ENCODE data around the gene NR2F2.

NR2F2 gene

DNA sequence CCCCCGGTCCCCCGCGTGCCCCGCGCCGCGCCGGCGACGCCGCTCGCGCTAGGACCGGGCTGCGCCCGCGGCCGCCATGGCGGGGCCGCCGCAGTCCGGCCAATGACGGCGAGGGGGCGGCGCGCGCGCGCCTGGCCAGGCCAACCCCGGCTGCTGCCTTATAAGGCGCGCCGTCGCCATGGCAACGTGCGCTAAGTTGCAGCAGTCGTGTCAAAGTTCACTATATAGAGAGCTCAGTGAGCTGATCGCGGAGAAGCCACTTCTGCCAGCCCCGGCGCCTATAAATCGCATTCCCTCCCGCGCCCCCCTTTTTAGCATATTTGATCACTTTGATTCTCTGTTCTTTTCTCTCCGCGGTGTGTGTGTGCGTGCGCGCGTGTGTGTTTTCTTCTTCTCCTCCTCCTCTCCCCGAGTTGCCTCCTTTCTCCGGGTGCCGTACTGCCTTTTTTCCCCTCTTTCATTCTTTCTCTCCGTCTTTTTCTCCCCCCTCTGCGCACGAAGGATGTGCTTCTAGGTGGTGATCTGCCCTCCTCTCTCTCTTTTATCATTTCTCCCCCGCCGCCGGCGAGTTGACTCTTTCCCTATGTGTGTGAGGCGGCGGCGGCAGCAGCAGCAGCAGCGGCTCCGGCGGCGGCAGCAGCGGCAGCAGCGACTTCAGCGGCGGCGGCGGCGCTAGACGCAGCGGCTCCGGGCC lies at the start of gene NR2F2:
Gene NR2F2 (plus strand): TSS at position 251 of the 694 bp plus-strand sequence. CDS start 1,406 bp downstream, outside the sequence.
- DNase-seq (ENCODE audit: low read depth in 2 of 2): no peak

GRCh38 chr15:96285305-96285704 lies 45.2 kb upstream of the NR2F2 start:
- no peak for DNase-seq (ENCODE audit: low read depth in 2 of 2)

DNA sequence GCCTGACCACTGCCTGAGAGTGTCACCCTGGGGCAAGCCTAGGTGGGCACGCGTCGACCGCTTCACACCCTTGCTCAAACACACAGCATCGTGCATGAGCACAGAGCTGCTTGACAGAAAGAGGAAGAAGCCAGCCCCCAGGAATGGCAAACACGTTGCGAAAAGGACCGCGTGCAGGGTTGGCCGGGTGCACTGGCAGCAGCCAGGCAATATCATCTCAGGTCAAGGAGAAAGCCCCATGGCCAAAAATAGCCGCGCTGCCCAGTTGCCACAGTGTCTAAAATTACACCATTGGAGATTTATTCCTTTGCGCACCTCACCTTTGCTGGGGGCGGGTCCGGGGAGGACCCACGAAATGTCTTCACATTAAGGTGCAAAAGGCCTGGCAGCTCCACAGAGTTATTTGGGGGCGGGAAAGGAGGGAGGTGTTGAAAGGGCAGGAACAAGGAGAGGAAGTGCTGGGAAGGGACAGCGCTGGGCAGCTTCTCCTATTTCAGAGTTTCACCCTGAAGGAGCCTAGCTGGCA lies 44.7 kb upstream of the NR2F2 start:
- DNase-seq (ENCODE audit: low read depth in 2 of 2): no peak

DNA sequence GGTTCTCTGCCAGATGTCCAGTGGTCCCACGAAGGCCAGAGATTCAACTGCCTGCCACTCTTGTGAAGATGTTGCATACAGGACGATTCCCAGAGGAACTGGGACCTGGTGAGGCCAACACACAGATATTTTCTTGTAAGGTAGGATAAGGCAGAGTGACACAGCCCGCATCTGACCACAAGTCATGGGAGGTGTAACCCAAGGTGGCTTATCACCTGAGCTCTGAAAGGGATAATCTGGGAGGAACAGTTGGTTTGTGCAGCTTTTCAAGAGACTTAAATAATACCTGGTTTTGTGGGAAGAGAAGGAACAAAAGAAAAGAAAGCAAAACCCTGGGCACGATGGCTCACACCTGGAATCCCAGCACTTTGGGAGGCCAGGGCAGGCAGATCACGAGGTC lies 39.8 kb upstream of the NR2F2 start:
- no peak for DNase-seq (ENCODE audit: low read depth in 2 of 2)

DNA sequence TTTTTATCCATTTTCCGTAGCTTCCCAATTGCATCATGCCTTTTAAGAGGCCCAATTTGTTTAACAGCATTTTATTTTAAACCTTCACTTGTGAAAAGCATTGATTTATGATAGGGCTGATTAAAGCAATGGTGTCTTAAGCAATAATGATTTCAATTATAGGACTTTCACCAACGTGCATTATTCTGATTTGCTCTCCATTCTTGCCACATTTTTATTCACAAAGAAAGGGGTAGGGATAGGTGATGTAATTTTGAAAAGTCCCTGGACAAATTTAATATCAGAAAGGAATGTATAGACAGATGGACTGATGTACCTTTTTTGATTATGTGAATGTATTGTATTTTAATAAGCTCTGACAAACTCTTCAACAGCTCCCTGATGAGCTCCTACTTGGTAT lies 37.9 kb upstream of the NR2F2 start:
- no peak for DNase-seq (ENCODE audit: low read depth in 2 of 2)

DNA sequence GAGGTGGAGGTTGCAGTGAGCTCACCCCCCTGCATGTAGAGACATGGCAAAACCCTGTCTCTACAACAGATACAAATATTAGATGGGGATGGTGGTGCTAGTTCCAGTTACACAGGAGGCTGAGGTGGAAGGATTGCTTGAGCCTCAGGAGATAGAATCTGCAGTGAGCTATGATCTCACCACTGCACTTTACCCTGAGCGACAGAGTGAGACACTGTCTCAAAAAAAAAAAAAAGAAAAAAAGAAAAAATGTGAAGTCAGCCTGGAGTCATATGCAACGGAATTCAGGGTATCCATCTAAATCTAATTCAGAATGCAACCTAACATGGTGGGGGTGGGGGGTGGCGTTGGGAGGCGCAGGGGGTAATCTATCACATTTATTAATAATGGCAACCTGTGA lies 37.1 kb upstream of the NR2F2 start:
- DNase-seq (ENCODE audit: low read depth in 2 of 2): no peak

GRCh38 chr15:96294766-96295165 lies 35.7 kb upstream of the NR2F2 start:
- DNase-seq (ENCODE audit: low read depth in 2 of 2): no peak

DNA sequence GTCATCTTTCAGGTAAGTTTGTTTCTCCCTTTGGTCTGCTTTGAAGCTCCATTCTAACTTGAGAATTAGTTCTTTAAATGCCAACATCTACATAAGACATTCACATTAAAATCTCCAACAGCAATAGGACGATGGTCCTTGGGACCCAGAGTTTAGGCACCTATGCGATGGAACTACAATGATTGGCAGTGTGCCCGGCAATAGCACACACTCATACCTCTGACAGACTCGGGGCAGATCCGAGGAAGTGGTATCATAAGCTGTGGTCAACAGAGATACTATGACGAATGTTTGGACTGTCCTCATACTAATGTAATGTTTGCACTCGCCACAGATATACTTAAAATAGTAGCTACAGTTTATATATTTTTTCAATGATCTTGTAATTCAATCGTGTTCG lies 34.2 kb upstream of the NR2F2 start:
- DNase-seq (ENCODE audit: low read depth in 2 of 2): no peak

- DNase-seq (ENCODE audit: low read depth in 2 of 2): no peak
These were observed 32.7 kb upstream of the NR2F2 start for GRCh38 chr15:96297783-96298182.

GRCh38 chr15:96298217-96298616 lies 32.3 kb upstream of the NR2F2 start:
- DNase-seq (ENCODE audit: low read depth in 2 of 2): no peak

DNA sequence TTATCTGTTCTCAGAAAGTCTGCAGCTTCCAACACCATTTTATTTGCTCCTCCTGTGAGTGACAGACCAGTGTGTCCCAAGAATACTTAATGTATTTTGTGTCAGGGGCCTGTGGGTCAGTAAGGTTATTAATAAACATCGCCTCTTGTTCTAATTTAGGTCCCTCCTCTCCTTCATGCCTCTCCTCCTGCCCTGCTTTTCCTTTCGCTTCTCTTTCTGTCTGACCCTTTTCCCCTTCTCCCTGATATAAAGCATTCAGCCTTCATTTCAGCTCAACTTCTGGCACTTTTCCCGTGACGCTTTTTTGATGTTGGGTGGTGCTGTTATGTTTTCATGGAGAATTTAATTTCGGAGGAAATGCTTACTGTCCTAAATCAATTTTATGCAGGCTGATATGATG lies 29.7 kb upstream of the NR2F2 start:
- no peak for DNase-seq (ENCODE audit: low read depth in 2 of 2)

GRCh38 chr15:96303503-96304056 lies 26.9 kb upstream of the NR2F2 start:
- no peak for DNase-seq (ENCODE audit: low read depth in 2 of 2)

- DNase-seq (ENCODE audit: low read depth in 2 of 2): no peak
These were observed 25.7 kb upstream of the NR2F2 start for GRCh38 chr15:96304839-96305238.

DNA sequence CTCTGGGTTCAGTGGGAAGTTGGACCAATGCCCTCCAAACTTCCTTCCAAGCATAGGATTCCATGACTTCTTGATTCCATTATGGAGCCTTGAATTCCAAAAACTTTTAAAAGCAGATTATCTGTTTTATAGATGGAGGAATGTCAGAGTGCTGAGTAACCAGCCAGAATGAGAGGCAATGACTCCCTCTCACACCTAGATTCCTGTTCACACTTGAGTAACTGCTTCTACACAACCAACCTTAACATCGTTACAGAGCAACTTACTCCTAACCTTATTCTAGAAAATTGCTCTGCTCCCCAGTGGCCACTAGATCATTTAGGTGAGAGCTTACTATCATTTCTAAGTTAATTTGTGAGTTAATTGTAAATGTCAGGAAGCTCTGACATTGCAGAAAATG lies 24.2 kb upstream of the NR2F2 start:
- DNase-seq (ENCODE audit: low read depth in 2 of 2): no peak

DNA sequence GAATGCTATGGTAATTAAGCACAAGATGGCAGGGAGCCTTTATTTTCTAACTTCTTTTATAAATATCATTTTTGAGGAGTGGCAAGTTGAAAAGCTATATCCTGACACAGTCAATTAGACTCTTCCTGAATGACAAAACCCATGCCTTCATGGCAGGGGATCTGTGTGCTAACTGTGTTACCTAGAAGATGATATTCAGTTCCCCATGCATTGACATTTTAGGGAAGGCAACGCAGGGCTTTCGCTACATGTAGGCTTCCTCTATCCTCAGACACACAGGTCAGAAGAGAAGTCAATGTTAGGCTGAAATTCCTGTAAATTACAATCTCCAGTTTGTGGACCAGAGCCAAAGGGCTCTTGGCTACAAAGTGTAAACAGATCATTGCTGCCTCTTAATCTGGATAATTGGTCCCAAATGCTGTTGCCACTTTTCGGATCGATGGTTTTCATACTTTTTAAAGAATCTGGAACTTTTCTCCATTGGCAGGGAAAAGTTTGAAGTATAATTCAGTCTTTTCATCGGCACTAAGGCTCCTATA lies 22.6 kb upstream of the NR2F2 start:
- no peak for DNase-seq (ENCODE audit: low read depth in 2 of 2)

GRCh38 chr15:96309143-96309660 lies 21.3 kb upstream of the NR2F2 start:
- no peak for DNase-seq (ENCODE audit: low read depth in 2 of 2)

DNA sequence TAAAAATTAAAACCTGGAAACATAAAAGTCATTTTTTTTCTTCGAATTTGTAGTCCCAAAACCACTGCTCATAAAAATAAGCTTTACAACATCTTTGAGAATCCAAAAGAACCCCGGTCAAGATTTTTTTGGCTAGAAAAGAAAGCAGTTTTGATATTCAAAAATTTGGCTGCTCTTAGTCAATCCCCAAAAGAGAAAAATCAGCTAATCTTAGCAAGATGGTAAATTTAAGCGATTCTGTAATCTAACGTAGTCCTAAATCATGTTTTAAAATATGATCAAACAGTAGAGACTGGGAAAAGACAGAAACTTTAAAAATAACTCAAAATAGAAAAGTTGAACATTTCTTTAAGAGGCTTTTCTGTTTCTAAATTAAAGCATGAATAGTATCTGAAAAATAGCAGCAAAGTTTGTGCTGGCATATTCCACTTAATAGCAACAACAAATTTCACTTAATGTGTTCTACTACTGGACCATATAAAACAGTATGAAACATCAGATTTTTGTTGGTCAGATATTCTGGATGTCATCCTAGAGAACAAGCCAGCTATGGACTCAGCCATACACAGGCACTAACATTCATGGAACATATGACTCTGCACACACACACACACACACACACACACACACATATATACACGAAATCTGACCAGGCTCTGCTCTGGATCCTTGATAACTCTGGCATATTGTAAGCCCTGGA lies 19.1 kb upstream of the NR2F2 start:
- no peak for DNase-seq (ENCODE audit: low read depth in 2 of 2)

DNA sequence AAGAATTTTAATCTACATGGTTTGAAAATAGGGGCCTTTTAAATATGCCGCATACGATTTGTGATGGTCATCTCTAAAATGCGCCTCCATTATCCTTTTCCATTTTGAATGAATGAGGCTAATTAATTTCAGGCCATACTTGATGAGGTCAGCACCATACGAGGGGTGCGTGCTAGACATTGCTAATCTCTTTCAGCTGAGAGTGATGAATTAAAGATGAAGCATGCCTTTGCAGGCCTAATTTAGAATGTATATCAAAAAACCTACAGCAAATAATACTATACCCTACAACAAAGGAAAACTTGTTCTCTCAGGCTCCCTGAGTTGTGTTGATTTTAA lies 18.6 kb upstream of the NR2F2 start:
- no peak for DNase-seq (ENCODE audit: low read depth in 2 of 2)

- DNase-seq (ENCODE audit: low read depth in 2 of 2): no peak
These were observed 17.7 kb upstream of the NR2F2 start for GRCh38 chr15:96312641-96313335.

- DNase-seq (ENCODE audit: low read depth in 2 of 2): no peak
These were observed 16.0 kb upstream of the NR2F2 start for GRCh38 chr15:96314518-96314917.

GRCh38 chr15:96314963-96315362 lies 15.5 kb upstream of the NR2F2 start:
- DNase-seq (ENCODE audit: low read depth in 2 of 2): no peak
